A549 (cell line): ENCODE results near the gene STOX2. TPM values are rescaled to one million over a fixed set of nuclear protein-coding genes. Genes with fewer than 3 reads are reported as not detected.

Experiments
- ATAC-seq, 2 experiments: fragments of 200-7000 bp in 1 of 2; fragments of >200 bp in 1 of 2; cut with Nextera tagmentation in 1 of 2; cut with Tn5 transposase in 1 of 2; 3 replicates each; pipeline versions ENCODE4 v1.8.0 to v1.9.1; 2018 to 2020; ENCODE audit warnings: mild to moderate bottlenecking in 1 of 2, moderate library complexity in 1 of 2
- CTCF ChIA-PET: fragments of 300-600 bp; sonication (Branson Sonifier 250); formaldehyde crosslinking; extraction: SDS; loops from one replicate; lab custom pipeline; 2021; ENCODE audit warnings: antibody characterized with exemption, inconsistent platforms; lab: Yijun Ruan, JAX
- POLR2A ChIA-PET: fragments of 350-600 bp; formaldehyde crosslinking; extraction: SDS; loops from one replicate; lab custom pipeline; 2021; ENCODE audit warnings: antibody characterized with exemption, inconsistent platforms; lab: Yijun Ruan, JAX
- DNase-seq, 2 experiments: peaks; one replicate each; pipeline versions ENCODE4 v3.0.0 to v3.0.0-alpha.2; 2011 to 2016; ENCODE audit warnings: low read depth in 1 of 2, low spot score in 1 of 2
- FAIRE-seq: peaks from 2 replicates; lab custom pipeline; 2011; peaks lifted over from hg19 to GRCh38; lab: Jason Lieb, UNC
- H3K27ac ChIP-seq, 2 experiments: fragments of >200 bp; sonication (Bioruptor Twin); formaldehyde crosslinking; 3 replicates each; pipeline ENCODE4 v1.5.1; 2016 to 2017
- H3K4me1 ChIP-seq: fragments of >200 bp; sonication (Bioruptor Twin); formaldehyde crosslinking; 3 replicates; pipeline ENCODE4 v1.6.1; 2016
- H3K4me2 ChIP-seq: fragments of >200 bp; sonication (Bioruptor Twin); formaldehyde crosslinking; 3 replicates; pipeline ENCODE4 v1.6.1; 2016
- H3K4me3 ChIP-seq: fragments of >200 bp; sonication (Bioruptor Twin); formaldehyde crosslinking; 3 replicates; pipeline ENCODE4 v1.5.1; 2016
- H3K9me3 ChIP-seq: fragments of >200 bp; sonication (Bioruptor Twin); formaldehyde crosslinking; 3 replicates; pipeline ENCODE4 v1.6.1; 2016
- CBX8 ChIP-seq: fragments of 200-600 bp; sonication (generic); IDR thresholded peaks from 2 replicates; pipeline ENCODE4 v1.6.1; 2016
- CEBPB ChIP-seq, 2 experiments: fragments of >200 bp in 1 of 2; sonication (Bioruptor Twin) in 1 of 2; formaldehyde crosslinking in 1 of 2; IDR thresholded peaks; 2 replicates each; pipeline ENCODE4 v1.6.1; 2012 to 2016
- CHD2 ChIP-seq: fragments of 150-350 bp; IDR thresholded peaks from 2 replicates; pipeline ENCODE4 v1.6.1; 2014; ENCODE audit warnings: low read length; ENCODE audit not compliant: partially characterized antibody
- EHMT2 ChIP-seq: fragments of 200-600 bp; sonication (generic); IDR thresholded peaks from 2 replicates; pipeline ENCODE4 v1.6.1; 2016; ENCODE audit warnings: antibody characterized with exemption, low read depth, mild to moderate bottlenecking, moderate library complexity
- EP300 ChIP-seq, 2 experiments: fragments of >200 bp; sonication (Bioruptor Twin); formaldehyde crosslinking; IDR thresholded peaks; 2 replicates in 1 of 2; 3 replicates in 1 of 2; pipeline ENCODE4 v1.6.1; 2016 to 2017
- FOSL2 ChIP-seq, 2 experiments: fragments of 450-650 bp in 1 of 2; fragments of >200 bp in 1 of 2; sonication (Bioruptor Twin) in 1 of 2; formaldehyde crosslinking; IDR thresholded peaks; 2 replicates each; pipeline versions ENCODE4 v1.5.0 to v1.6.1; 2016 to 2020; ENCODE audit warnings: mild to moderate bottlenecking in 1 of 2, moderate library complexity in 1 of 2
- FOXS1 ChIP-seq: fragments of 250-450 bp; sonication (Bioruptor Pico); IDR thresholded peaks from 2 replicates; pipeline ENCODE4 v1.5.0; 2020; ENCODE audit warnings: mild to moderate bottlenecking, moderate library complexity
- GATA3 ChIP-seq: IDR thresholded peaks from 2 replicates; pipeline ENCODE4 v1.6.1; 2012; ENCODE audit warnings: borderline replicate concordance
- HDAC2 ChIP-seq: fragments of 200-600 bp; sonication (generic); IDR thresholded peaks from 2 replicates; pipeline ENCODE4 v1.6.1; 2016
- HOXB5 ChIP-seq: fragments of 250-450 bp; sonication (Bioruptor Pico); IDR thresholded peaks from 2 replicates; pipeline ENCODE4 v1.5.0; 2020; ENCODE audit warnings: mild to moderate bottlenecking, moderate library complexity
- JUNB ChIP-seq: fragments of >200 bp; sonication (Bioruptor Twin); formaldehyde crosslinking; IDR thresholded peaks from 2 replicates; pipeline ENCODE4 v1.6.1; 2016
- KDM1A ChIP-seq: fragments of 200-600 bp; sonication (generic); IDR thresholded peaks from 2 replicates; pipeline ENCODE4 v1.6.1; 2016; ENCODE audit warnings: low read depth, mild to moderate bottlenecking
- KDM5A ChIP-seq: fragments of 200-600 bp; sonication (generic); IDR thresholded peaks from 2 replicates; pipeline ENCODE4 v1.6.1; 2016; ENCODE audit warnings: antibody characterized with exemption, mild to moderate bottlenecking
- MAFK ChIP-seq: fragments of 450-650 bp; IDR thresholded peaks from 2 replicates; pipeline ENCODE4 v1.6.1; 2014; ENCODE audit not compliant: partially characterized antibody
- MYC ChIP-seq: IDR thresholded peaks from 2 replicates; pipeline ENCODE4 v1.6.1; 2012; ENCODE audit warnings: mild to moderate bottlenecking, inconsistent platforms, low read length, improper control_type of control experiment, borderline replicate concordance
- NFE2L2 ChIP-seq: fragments of 150-350 bp; conservative IDR thresholded peaks from 2 replicates; pipeline ENCODE4 v1.6.1; 2014; ENCODE audit warnings: low read length
- PHF8 ChIP-seq: fragments of 200-600 bp; sonication (generic); IDR thresholded peaks from 2 replicates; pipeline ENCODE4 v1.6.1; 2016; ENCODE audit warnings: low read depth, mild to moderate bottlenecking, antibody characterized with exemption, moderate library complexity, borderline replicate concordance
- POLR2AphosphoS2 ChIP-seq: conservative IDR thresholded peaks from 2 replicates; pipeline ENCODE4 v1.6.1; 2012; ENCODE audit warnings: low read length, improper control_type of control experiment, inconsistent platforms
- RAD21 ChIP-seq, 2 experiments: fragments of >200 bp in 1 of 2; sonication (Bioruptor Twin) in 1 of 2; formaldehyde crosslinking in 1 of 2; IDR thresholded peaks in 1 of 2; conservative IDR thresholded peaks in 1 of 2; 2 replicates in 1 of 2; 3 replicates in 1 of 2; pipeline ENCODE4 v1.6.1; 2012 to 2018; ENCODE audit warnings: inconsistent platforms in 1 of 2
- RARB ChIP-seq: fragments of 250-450 bp; sonication (Bioruptor Pico); IDR thresholded peaks from 2 replicates; pipeline ENCODE4 v1.8.0; 2021; ENCODE audit warnings: mild to moderate bottlenecking, moderate library complexity
- RCOR1 ChIP-seq: fragments of 150-350 bp; IDR thresholded peaks from 2 replicates; pipeline ENCODE4 v1.6.1; 2014; ENCODE audit warnings: antibody characterized with exemption, low read length, low read depth
- SMC3 ChIP-seq: fragments of >200 bp; sonication (Bioruptor Twin); formaldehyde crosslinking; IDR thresholded peaks from 3 replicates; pipeline ENCODE4 v1.6.1; 2018; ENCODE audit warnings: inconsistent platforms
- TFCP2L1 ChIP-seq: fragments of 250-450 bp; sonication (Bioruptor Pico); IDR thresholded peaks from 2 replicates; pipeline ENCODE4 v1.5.0; 2021; ENCODE audit warnings: mild to moderate bottlenecking
- ZFP36 ChIP-seq: fragments of 450-650 bp; IDR thresholded peaks from 2 replicates; pipeline ENCODE4 v1.6.1; 2014; ENCODE audit warnings: borderline replicate concordance; ENCODE audit not compliant: partially characterized antibody
- WGBS: methylation state at CpG from one replicate; pipeline ENCODE4 v1.1.6; 2017; ENCODE audit errors: missing lambda C conversion rate; 5-methylcytosine and 5-hydroxymethylcytosine counted together
- polyA plus RNA-seq, 4 experiments: library from polyadenylated mRNA; depleted of rRNA in 3 of 4; stranded (reverse); fragments of >200 nt; fragmentation: RNase III in 1 of 4; extraction: RNeasy Plus Mini Kit Qiagen cat#74134 plus additional on column Dnase treatment in 1 of 4; gene quantifications; 2 replicates in 3 of 4; 3 replicates in 1 of 4; pipeline ENCODE4 v1.2.3, GENCODE V29; 2011 to 2017
- TF ChIP-seq, protein P1 (sequence below): IDR thresholded peaks from 2 replicates; pipeline ENCODE4 v1.6.1; 2012
- TF ChIP-seq, protein P2 (sequence below): fragments of 150-350 bp; IDR thresholded peaks from 2 replicates; pipeline ENCODE4 v1.6.1; 2014; ENCODE audit warnings: low read depth, mild to moderate bottlenecking, low read length
- TF ChIP-seq, protein P3 (sequence below): fragments of >200 bp; sonication (Bioruptor Twin); formaldehyde crosslinking; IDR thresholded peaks from 2 replicates; pipeline ENCODE4 v1.6.1; 2016

The STOX2 gene
- polyA plus RNA-seq, 2 of the 4 experiments (the other 2 are of a cell fraction): 2.7 to 5.2 TPM

DNA sequence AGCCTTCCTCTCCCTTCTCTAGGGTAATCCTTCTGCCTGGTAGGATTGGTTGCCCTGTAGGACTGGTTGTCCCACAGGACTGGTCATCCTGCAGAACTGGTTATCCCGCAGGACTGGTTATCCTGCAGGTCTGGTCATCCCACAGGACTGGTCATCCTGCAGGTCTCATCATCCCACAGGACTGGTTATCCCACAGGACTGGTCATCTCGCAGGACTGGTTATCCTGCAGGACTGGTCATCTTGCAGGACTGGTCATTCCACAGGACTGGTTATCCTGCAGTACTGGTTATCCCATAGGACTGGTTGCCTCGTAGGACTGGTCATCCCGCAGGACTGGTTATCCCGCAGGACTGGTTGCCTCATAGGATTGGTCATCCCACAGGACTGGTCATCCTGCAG, 48.1 kb upstream of the STOX2 start:
- no peak for ATAC-seq
- Histone ChIP-seq H3K4me2 (no peak overlapping the region), H3K27ac (no peak overlapping the region), H3K9me3 (no peaks in the 10 kb centered on the region), H3K4me3 (no peak overlapping the region), H3K4me1 (no peaks in the 10 kb centered on the region)
- 54% methylated on average over 3 of the region's 5 CpGs for WGBS
- ChIA-PET POLR2A (no interaction called here), CTCF (interaction anchor here (0.6 kb wide), 1 partner anchor 26 kb away, joined by 3 read pairs; no protein-coding TSS in a partner anchor)
- DNase-seq: no peak
- no peak for FAIRE-seq
- TF ChIP-seq EP300 (IDR thresholded peaks at IDR 0.05) (no peak), GATA3 (no peak), JUNB (no peak), SMC3 (no peak), MYC (no peak), POLR2AphosphoS2 (no peak), PHF8 (no peak), HOXB5 (CRISPR knock-in tag) (no peak), RARB (CRISPR knock-in tag) (no peak), FOSL2 (IDR thresholded peaks at IDR 0.05) (no peak), FOSL2 (CRISPR knock-in tag; IDR thresholded peaks at IDR 0.05) (no peak), KDM5A (no peak), MAFK (no peak), FOXS1 (no peak), KDM1A (no peak), EHMT2 (no peak), CBX8 (no peak), TFCP2L1 (no peak), ZFP36 (no peak)
- TF ChIP-seq, protein P1, sequence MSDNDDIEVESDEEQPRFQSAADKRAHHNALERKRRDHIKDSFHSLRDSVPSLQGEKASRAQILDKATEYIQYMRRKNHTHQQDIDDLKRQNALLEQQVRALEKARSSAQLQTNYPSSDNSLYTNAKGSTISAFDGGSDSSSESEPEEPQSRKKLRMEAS: no peak
- TF ChIP-seq, protein P2, sequence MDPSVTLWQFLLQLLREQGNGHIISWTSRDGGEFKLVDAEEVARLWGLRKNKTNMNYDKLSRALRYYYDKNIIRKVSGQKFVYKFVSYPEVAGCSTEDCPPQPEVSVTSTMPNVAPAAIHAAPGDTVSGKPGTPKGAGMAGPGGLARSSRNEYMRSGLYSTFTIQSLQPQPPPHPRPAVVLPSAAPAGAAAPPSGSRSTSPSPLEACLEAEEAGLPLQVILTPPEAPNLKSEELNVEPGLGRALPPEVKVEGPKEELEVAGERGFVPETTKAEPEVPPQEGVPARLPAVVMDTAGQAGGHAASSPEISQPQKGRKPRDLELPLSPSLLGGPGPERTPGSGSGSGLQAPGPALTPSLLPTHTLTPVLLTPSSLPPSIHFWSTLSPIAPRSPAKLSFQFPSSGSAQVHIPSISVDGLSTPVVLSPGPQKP: no peak

DNA sequence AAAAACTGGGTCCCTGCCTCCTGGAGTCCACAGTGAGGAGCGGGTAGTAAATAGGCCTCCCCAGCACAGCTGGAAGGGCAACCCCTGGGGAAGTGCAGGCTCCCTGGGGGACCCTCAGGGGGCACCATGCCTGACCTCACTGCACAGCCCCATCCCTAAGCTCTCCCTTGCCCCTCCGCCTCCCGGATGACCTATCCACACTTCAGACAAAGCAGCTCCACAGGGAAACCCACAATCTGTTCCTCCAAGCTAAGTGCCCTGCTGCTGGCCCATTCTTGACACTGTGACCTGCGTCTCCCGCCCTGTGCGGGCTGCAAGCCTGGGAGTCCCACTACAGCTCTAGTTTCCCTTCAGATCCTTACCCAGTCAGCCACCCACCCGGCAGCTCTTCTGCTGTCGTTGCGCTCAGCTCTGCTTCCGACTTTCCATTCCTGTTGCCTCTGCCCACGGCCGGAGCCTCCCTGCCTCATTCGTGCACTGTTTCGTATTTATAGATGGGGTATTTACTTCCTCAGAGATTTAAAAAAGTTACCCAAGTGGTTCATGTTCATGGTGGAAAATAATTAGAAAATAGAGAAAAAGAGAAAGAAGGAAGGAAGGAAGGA, 47.0 kb upstream of the STOX2 start:
- TF ChIP-seq CHD2 (no peak), ZFP36 (no peak), RAD21 (conservative IDR thresholded peaks at IDR 0.05 in 1 of 2, IDR thresholded peaks at IDR 0.05 in 1 of 2) (no peak), NFE2L2 (no peak), CEBPB (IDR thresholded peaks at IDR 0.05) (no peak), RCOR1 (no peak)
- Histone ChIP-seq H3K4me3 (no peak overlapping the region), H3K4me1 (no peaks in the 10 kb centered on the region), H3K9me3 (no peaks in the 10 kb centered on the region), H3K27ac (no peak overlapping the region), H3K4me2 (no peak overlapping the region)
- CTCF ChIA-PET: interaction anchor here (0.7 to 0.8 kb wide), 2 partner anchors 27 to 310 kb away, joined by 3 read pairs; no protein-coding TSS in a partner anchor
- DNase-seq: no peak
- 66% methylated on average over 14 of the region's 14 CpGs for WGBS
- no peak for ATAC-seq
- POLR2A ChIA-PET: no interaction called here
- FAIRE-seq: no peak

DNA sequence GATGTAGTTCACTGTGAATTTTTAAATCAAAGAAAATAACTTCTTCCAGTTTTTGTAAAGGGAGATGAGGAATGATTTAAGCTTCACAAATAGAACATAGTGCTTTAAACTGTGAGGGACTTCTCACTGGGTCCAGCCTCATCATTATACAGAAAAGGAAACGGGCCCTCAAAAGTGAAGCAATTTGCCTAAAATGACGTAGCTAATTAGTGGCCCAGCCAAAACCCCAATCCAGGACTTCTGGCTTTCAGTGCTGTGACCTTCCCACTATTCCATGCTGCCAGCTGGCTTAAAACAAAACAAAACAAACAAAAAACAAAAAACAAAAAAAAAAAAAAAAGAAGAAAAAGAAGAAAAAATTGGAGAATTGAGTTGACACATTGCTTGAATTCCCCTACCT, 45.0 kb upstream of the STOX2 start:
- ChIA-PET POLR2A (no interaction called here), CTCF (interaction anchor here (0.6 kb wide), 1 partner anchor 67 kb away, joined by 3 read pairs; no protein-coding TSS in a partner anchor)
- H3K4me2 ChIP-seq: no peak overlapping the region
- DNase-seq: no peak
- no peaks in the 10 kb centered on the region for H3K9me3 ChIP-seq
- no peak overlapping the region for H3K4me3 ChIP-seq
- no peak for ATAC-seq
- no peak for FAIRE-seq
- H3K27ac ChIP-seq: no peak overlapping the region
- no peaks in the 10 kb centered on the region for H3K4me1 ChIP-seq
- TF ChIP-seq, protein P3, sequence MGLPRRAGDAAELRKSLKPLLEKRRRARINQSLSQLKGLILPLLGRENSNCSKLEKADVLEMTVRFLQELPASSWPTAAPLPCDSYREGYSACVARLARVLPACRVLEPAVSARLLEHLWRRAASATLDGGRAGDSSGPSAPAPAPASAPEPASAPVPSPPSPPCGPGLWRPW: no peak
- no peak for TF ChIP-seq HDAC2
- 80% methylated on average over 2 of the region's 2 CpGs for WGBS
